SK-N-SH (cell line): ENCODE measurements around the gene SPATA31C1. TPM values are rescaled to one million over a fixed set of nuclear protein-coding genes. Genes with fewer than 3 reads are reported as not detected.

Experiments
- CTCF ChIA-PET: fragments of 300-600, 350-600 bp; formaldehyde crosslinking; extraction: SDS; loops from one replicate; lab custom pipeline; 2021; lab: Yijun Ruan, JAX
- POLR2A ChIA-PET: fragments of 350-600 bp; sonication (Branson Sonifier 250); formaldehyde crosslinking; extraction: SDS; loops from one replicate; lab custom pipeline; 2020; ENCODE audit warnings: antibody characterized with exemption, inconsistent platforms; lab: Yijun Ruan, JAX
- DNase-seq: peaks from one replicate; pipeline ENCODE4 v3.0.0; 2012
- H2AFZ ChIP-seq: fragments of 200-600 bp; sonication (generic); 2 replicates; pipeline ENCODE4 v1.8.1; 2016; ENCODE audit warnings: antibody characterized with exemption, mild to moderate bottlenecking, low read depth
- H3F3A ChIP-seq: fragments of 200-600 bp; sonication (generic); replicated peaks from 2 replicates; pipeline ENCODE3; 2016; ENCODE audit warnings: antibody characterized with exemption, mild to moderate bottlenecking; ENCODE audit not compliant: insufficient read depth
- H3K27ac ChIP-seq, 2 experiments: fragments of 200-500 bp in 1 of 2; fragments of 200-600 bp in 1 of 2; sonication (Bioruptor generic) in 1 of 2; sonication (generic), shearing (Covaris generic) in 1 of 2; 2 replicates each; pipeline versions ENCODE4 v1.5.1 to v1.6.1; 2014 to 2016; ENCODE audit warnings: low read depth in 2 of 2, inconsistent platforms in 1 of 2, low read length in 1 of 2, mild to moderate bottlenecking in 1 of 2, mixed read lengths in 1 of 2
- H3K27me3 ChIP-seq: fragments of 200-600 bp; sonication (generic), shearing (Covaris generic); 2 replicates; pipeline ENCODE4 v1.6.1; 2016; ENCODE audit warnings: mixed run types; ENCODE audit not compliant: insufficient read depth
- H3K36me3 ChIP-seq, 2 experiments: fragments of 200-500 bp in 1 of 2; fragments of 200-600 bp in 1 of 2; sonication (Bioruptor generic) in 1 of 2; sonication (generic) in 1 of 2; replicated peaks in 1 of 2; 2 replicates each; pipeline versions ENCODE3 to v1.5.1; 2014 to 2016; ENCODE audit warnings: low read length in 1 of 2, mild to moderate bottlenecking in 1 of 2; ENCODE audit not compliant: insufficient read depth in 2 of 2, control insufficient read depth in 1 of 2
- H3K4me1 ChIP-seq, 2 experiments: fragments of 200-500 bp in 1 of 2; fragments of 200-600 bp in 1 of 2; sonication (Bioruptor generic) in 1 of 2; sonication (generic), shearing (Covaris generic) in 1 of 2; 2 replicates each; pipeline versions ENCODE4 v1.5.1 to v1.6.1; 2014 to 2016; ENCODE audit warnings: low read depth in 1 of 2, low read length in 1 of 2, mixed run types in 1 of 2; ENCODE audit not compliant: insufficient read depth in 2 of 2, control insufficient read depth in 1 of 2
- H3K4me2 ChIP-seq: fragments of 200-600 bp; sonication (generic), shearing (Covaris generic); 2 replicates; pipeline ENCODE4 v1.6.1; 2017; ENCODE audit warnings: mixed run types
- H3K4me3 ChIP-seq, 2 experiments: fragments of 200-500 bp in 1 of 2; fragments of 200-600 bp in 1 of 2; sonication (Bioruptor generic) in 1 of 2; sonication (generic), shearing (Covaris generic) in 1 of 2; 2 replicates each; pipeline versions ENCODE4 v1.5.1 to v1.8.1; 2014 to 2016; ENCODE audit warnings: low read depth in 2 of 2, inconsistent platforms in 1 of 2, low read length in 1 of 2, mild to moderate bottlenecking in 1 of 2, mixed read lengths in 1 of 2, moderate library complexity in 1 of 2
- H3K79me2 ChIP-seq: fragments of 200-600 bp; sonication (generic); 2 replicates; pipeline ENCODE4 v1.8.1; 2017; ENCODE audit warnings: mild to moderate bottlenecking; ENCODE audit not compliant: insufficient read depth
- H3K9ac ChIP-seq: fragments of 200-600 bp; sonication (generic); 2 replicates; pipeline ENCODE4 v1.6.1; 2017; ENCODE audit warnings: mixed run types
- H3K9me2 ChIP-seq: fragments of 200-600 bp; sonication (generic); 2 replicates; pipeline ENCODE4 v1.6.1; 2017; ENCODE audit warnings: mixed run types
- H3K9me3 ChIP-seq: fragments of 200-600 bp; sonication (generic); 2 replicates; pipeline ENCODE4 v1.6.1; 2017; ENCODE audit warnings: mixed run types, mild to moderate bottlenecking, moderate library complexity
- H4K20me1 ChIP-seq: fragments of 200-600 bp; sonication (generic); 2 replicates; pipeline ENCODE4 v1.6.1; 2017; ENCODE audit warnings: mild to moderate bottlenecking, mixed run types; ENCODE audit not compliant: insufficient read depth
- FOSL2 ChIP-seq: IDR thresholded peaks from 2 replicates; pipeline ENCODE4 v1.4.0; 2012; ENCODE audit warnings: low read depth, mild to moderate bottlenecking, moderate library complexity, borderline replicate concordance
- FOXJ3 ChIP-seq: sonication (generic); formaldehyde crosslinking; IDR thresholded peaks from 2 replicates; pipeline ENCODE4 v1.5.1; 2020; ENCODE audit warnings: mild to moderate bottlenecking, missing genetic modification reagents
- FOXM1 ChIP-seq: IDR thresholded peaks from 2 replicates; pipeline ENCODE4 v1.4.0; 2012; ENCODE audit warnings: low read depth, mild to moderate bottlenecking
- GABPA ChIP-seq: IDR thresholded peaks from 2 replicates; pipeline ENCODE4 v1.4.0; 2012; ENCODE audit warnings: low read depth, mild to moderate bottlenecking
- JUND ChIP-seq: IDR thresholded peaks from 2 replicates; pipeline ENCODE4 v1.4.0; 2012
- MXI1 ChIP-seq: IDR thresholded peaks from 2 replicates; pipeline ENCODE4 v1.6.1; 2012; ENCODE audit warnings: mild to moderate bottlenecking, low read depth, low read length, improper control_type of control experiment
- NFIC ChIP-seq: IDR thresholded peaks from 2 replicates; pipeline ENCODE4 v1.4.0; 2012; ENCODE audit warnings: borderline replicate concordance
- RCOR1 ChIP-seq: fragments of 150-350 bp; IDR thresholded peaks from 2 replicates; pipeline ENCODE4 v1.6.1; 2017; ENCODE audit warnings: antibody characterized with exemption, low read length
- RFX5 ChIP-seq: IDR thresholded peaks from 2 replicates; pipeline ENCODE4 v1.6.1; 2012; ENCODE audit warnings: mild to moderate bottlenecking, improper control_type of control experiment, low read length
- SIN3A ChIP-seq: IDR thresholded peaks from 2 replicates; pipeline ENCODE4 v1.6.1; 2012; ENCODE audit warnings: low read depth, mild to moderate bottlenecking, low read length, moderate library complexity, borderline replicate concordance
- SMC3 ChIP-seq: IDR thresholded peaks from 2 replicates; pipeline ENCODE4 v1.6.1; 2012; ENCODE audit warnings: low read depth, low read length, improper control_type of control experiment
- TAF1 ChIP-seq: IDR thresholded peaks from 2 replicates; pipeline ENCODE4 v1.6.1; 2012; ENCODE audit warnings: low read depth, mild to moderate bottlenecking, low read length, moderate library complexity, borderline replicate concordance
- TCF12 ChIP-seq: IDR thresholded peaks from 2 replicates; pipeline ENCODE4 v1.4.0; 2012
- WGBS: methylation state at CpG from one replicate; pipeline ENCODE4 v1.1.6; 2017; ENCODE audit warnings: low lambda C conversion rate; 5-methylcytosine and 5-hydroxymethylcytosine counted together
- polyA plus RNA-seq, 3 experiments: library from polyadenylated mRNA; depleted of rRNA; stranded (reverse); fragments of >200 nt; gene quantifications; 2 replicates each; pipeline ENCODE4 v1.2.3, GENCODE V29; 2012
- TF ChIP-seq, protein P1 (sequence below): IDR thresholded peaks from 2 replicates; pipeline ENCODE4 v1.4.0; 2012; ENCODE audit warnings: low read depth, borderline replicate concordance
- TF ChIP-seq, protein P2 (sequence below): IDR thresholded peaks from 2 replicates; pipeline ENCODE4; 2012
- TF ChIP-seq, protein P3 (sequence below): fragments of 150-350 bp; IDR thresholded peaks from 2 replicates; pipeline ENCODE4 v1.6.1; 2017; ENCODE audit warnings: antibody characterized with exemption, low read length, low read depth, borderline replicate concordance

The SPATA31C1 gene
- polyA plus RNA-seq, 1 of the 3 experiments (the other 2 are of a cell fraction) = not detected

DNA sequence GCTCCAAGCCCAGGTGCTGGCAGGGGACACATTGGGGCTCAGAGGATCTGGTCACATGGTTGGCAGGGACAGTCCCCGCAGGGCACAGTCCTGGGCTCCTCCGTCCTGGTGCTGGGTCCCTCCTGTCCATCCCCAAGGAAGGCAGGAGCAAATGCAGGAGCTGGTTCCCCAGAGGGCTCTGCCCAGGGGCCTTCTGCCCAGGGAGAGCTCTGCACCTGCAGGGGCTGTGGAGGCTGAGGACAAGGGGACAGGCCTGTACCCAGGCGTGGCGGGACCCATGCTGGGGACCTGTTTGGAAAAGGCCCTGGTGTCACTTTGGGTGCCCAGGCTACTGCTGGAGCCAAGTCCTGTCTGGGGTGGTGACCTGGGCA lies 27.9 kb upstream of the SPATA31C1 start:
- no peaks in the 10 kb centered on the region for H3K9me2 ChIP-seq
- TF ChIP-seq GABPA (no peak), NFIC (no peak), TCF12 (no peak), RFX5 (no peak), MXI1 (no peak), FOXJ3 (no peak), FOSL2 (no peak), SMC3 (no peak), JUND (no peak), SIN3A (no peak), FOXM1 (no peak), RCOR1 (no peak), TAF1 (no peak)
- TF ChIP-seq, protein P1, sequence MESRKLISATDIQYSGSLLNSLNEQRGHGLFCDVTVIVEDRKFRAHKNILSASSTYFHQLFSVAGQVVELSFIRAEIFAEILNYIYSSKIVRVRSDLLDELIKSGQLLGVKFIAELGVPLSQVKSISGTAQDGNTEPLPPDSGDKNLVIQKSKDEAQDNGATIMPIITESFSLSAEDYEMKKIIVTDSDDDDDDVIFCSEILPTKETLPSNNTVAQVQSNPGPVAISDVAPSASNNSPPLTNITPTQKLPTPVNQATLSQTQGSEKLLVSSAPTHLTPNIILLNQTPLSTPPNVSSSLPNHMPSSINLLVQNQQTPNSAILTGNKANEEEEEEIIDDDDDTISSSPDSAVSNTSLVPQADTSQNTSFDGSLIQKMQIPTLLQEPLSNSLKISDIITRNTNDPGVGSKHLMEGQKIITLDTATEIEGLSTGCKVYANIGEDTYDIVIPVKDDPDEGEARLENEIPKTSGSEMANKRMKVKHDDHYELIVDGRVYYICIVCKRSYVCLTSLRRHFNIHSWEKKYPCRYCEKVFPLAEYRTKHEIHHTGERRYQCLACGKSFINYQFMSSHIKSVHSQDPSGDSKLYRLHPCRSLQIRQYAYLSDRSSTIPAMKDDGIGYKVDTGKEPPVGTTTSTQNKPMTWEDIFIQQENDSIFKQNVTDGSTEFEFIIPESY = no peak
- TF ChIP-seq, protein P2, sequence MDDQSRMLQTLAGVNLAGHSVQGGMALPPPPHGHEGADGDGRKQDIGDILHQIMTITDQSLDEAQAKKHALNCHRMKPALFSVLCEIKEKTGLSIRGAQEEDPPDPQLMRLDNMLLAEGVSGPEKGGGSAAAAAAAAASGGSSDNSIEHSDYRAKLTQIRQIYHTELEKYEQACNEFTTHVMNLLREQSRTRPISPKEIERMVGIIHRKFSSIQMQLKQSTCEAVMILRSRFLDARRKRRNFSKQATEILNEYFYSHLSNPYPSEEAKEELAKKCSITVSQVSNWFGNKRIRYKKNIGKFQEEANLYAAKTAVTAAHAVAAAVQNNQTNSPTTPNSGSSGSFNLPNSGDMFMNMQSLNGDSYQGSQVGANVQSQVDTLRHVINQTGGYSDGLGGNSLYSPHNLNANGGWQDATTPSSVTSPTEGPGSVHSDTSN = no peak
- TF ChIP-seq, protein P3, sequence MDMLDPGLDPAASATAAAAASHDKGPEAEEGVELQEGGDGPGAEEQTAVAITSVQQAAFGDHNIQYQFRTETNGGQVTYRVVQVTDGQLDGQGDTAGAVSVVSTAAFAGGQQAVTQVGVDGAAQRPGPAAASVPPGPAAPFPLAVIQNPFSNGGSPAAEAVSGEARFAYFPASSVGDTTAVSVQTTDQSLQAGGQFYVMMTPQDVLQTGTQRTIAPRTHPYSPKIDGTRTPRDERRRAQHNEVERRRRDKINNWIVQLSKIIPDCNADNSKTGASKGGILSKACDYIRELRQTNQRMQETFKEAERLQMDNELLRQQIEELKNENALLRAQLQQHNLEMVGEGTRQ = no peak
- TF ChIP-seq, all 33 proteins: peak for 0
- no peak overlapping the region for H3K9ac ChIP-seq
- no peak overlapping the region for H3K4me2 ChIP-seq
- WGBS = no CpG with 5 or more reads among the region's 4 CpGs
- H3K4me3 ChIP-seq = no peak overlapping the region
- H3K27ac ChIP-seq = no peak overlapping the region
- no peaks in the 10 kb centered on the region for H3K79me2 ChIP-seq
- CTCF ChIA-PET = interaction anchor here (1.5 kb wide), 1 partner anchor 161 kb away, joined by 3 read pairs; no protein-coding TSS in a partner anchor
- H3F3A ChIP-seq = no peaks in the 10 kb centered on the region
- no peaks in the 10 kb centered on the region for H3K9me3 ChIP-seq
- POLR2A ChIA-PET = no interaction called here
- no peaks in the 10 kb centered on the region for H4K20me1 ChIP-seq
- no peaks in the 10 kb centered on the region for H3K36me3 ChIP-seq
- no peak overlapping the region for H2AFZ ChIP-seq
- H3K27me3 ChIP-seq = no peaks in the 10 kb centered on the region
- DNase-seq = no peak
- H3K4me1 ChIP-seq = peaks cover 0 to 2% of the 10 kb centered on the region in 2 experiments; a peak in 1 of 4 replicates

DNA sequence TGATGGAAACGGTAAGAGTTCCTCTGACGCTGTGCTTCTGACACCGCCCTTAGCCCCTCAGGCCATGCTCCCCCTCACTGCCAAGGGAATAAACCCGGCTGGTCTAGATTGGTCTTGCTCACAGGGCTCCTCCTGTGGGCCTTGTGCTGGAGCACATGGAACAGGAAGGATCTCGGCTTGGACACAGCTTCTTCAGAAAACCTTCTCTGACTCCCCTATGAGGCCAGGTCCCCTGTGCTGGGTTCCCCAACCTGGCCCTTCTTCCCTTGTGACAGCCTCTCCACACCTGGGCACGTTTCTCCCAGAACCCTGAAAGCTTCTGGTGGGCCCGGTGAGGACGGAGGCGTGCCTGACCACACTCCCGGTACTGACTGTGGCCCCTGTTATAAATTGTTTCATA lies 26.9 kb upstream of the SPATA31C1 start:
- TF ChIP-seq FOSL2 (no peak), FOXM1 (no peak)
- TF ChIP-seq, protein P1 = no peak
- Histone ChIP-seq H3F3A (no peaks in the 10 kb centered on the region), H3K36me3 (no peaks in the 10 kb centered on the region), H3K9me3 (no peaks in the 10 kb centered on the region), H3K4me2 (no peak overlapping the region), H3K79me2 (no peaks in the 10 kb centered on the region), H3K9me2 (no peaks in the 10 kb centered on the region), H3K4me1 (peaks cover 0 to 2% of the 10 kb centered on the region in 2 experiments; a peak in 1 of 4 replicates), H3K4me3 (no peak overlapping the region), H3K27ac (no peak overlapping the region), H3K27me3 (no peaks in the 10 kb centered on the region), H3K9ac (no peak overlapping the region), H4K20me1 (no peaks in the 10 kb centered on the region), H2AFZ (no peak overlapping the region)
- POLR2A ChIA-PET = no interaction called here
- DNase-seq = no peak
- 66% methylated on average over 10 of the region's 10 CpGs for WGBS
- CTCF ChIA-PET = interaction anchor here (1.5 kb wide), 1 partner anchor 162 kb away, joined by 3 read pairs; no protein-coding TSS in a partner anchor
